ENCODE measurements around the gene RAB14. TPM values are rescaled to one million over a fixed set of nuclear protein-coding genes. Genes with fewer than 3 reads are reported as not detected.
"Not testable (repeated sequence)": the region's sequence is repeated elsewhere in the genome, so short reads cannot be mapped to it uniquely, and the experiment has no call there.

RAB14 gene
- total RNA-seq, 2 experiments from 2014 or later: 57.6 to 71.2 TPM

GRCh38 chr9:121154782-121155181 is 46.9 kb downstream of the RAB14 start:
- Mint-ChIP-seq H3K4me1 (peaks cover 51% of the 10 kb centered on the region), H3K27me3 (no peaks in the 10 kb centered on the region), H3K4me3 (no peak overlapping the region), H3K36me3 (peaks cover 69% of the 10 kb centered on the region), H3K9me3 (ENCODE audit: low read depth) (no peaks in the 10 kb centered on the region), H3K27ac (peak overlapping the region; percentile 4)
- ATAC-seq (no peak), DNase-seq (no peak)
- CTCF ChIA-PET: interaction anchor here (1.8 kb wide), 1 partner anchor 15 kb away, joined by 6 read pairs; no protein-coding TSS in a partner anchor

GRCh38 chr9:121153642-121154041 is 48.0 kb downstream of the RAB14 start:
- H3K9me3 Mint-ChIP-seq (ENCODE audit: low read depth): no peaks in the 10 kb centered on the region
- ATAC-seq (no peak), DNase-seq (no peak)
- peaks cover 50% of the 10 kb centered on the region for H3K4me1 Mint-ChIP-seq
- peaks cover 65% of the 10 kb centered on the region for H3K36me3 Mint-ChIP-seq
- no peak overlapping the region for H3K4me3 Mint-ChIP-seq
- no peak overlapping the region for H3K27ac Mint-ChIP-seq
- H3K27me3 Mint-ChIP-seq: no peaks in the 10 kb centered on the region
- CTCF ChIA-PET: no interaction called here

GRCh38 chr9:121150188-121150587 is 51.5 kb downstream of the RAB14 start:
- Mint-ChIP-seq H3K27ac (peak overlapping the region; percentile 6), H3K27me3 (no peaks in the 10 kb centered on the region), H3K4me1 (peaks cover 41% of the 10 kb centered on the region), H3K36me3 (peaks cover 59% of the 10 kb centered on the region), H3K9me3 (ENCODE audit: low read depth) (no peaks in the 10 kb centered on the region), H3K4me3 (no peak overlapping the region)
- CTCF ChIA-PET: no interaction called here
- no peak for ATAC-seq
- no peak for DNase-seq

- CTCF ChIA-PET: no interaction called here
- no peak overlapping the region for H3K4me3 Mint-ChIP-seq
- DNase-seq: no peak
These were observed 57.2 kb downstream of the RAB14 start for GRCh38 chr9:121144482-121144881.

GRCh38 chr9:121143771-121144170 is 57.9 kb downstream of the RAB14 start:
- CTCF ChIA-PET: no interaction called here
- Mint-ChIP-seq H3K36me3 (peaks cover 75% of the 10 kb centered on the region), H3K27me3 (no peaks in the 10 kb centered on the region)

More at GRCh38 chr9:121144482-121144881, 57.2 kb downstream of the RAB14 start:
- H3K4me1 Mint-ChIP-seq: peaks cover 14% of the 10 kb centered on the region
- H3K36me3 Mint-ChIP-seq: peaks cover 72% of the 10 kb centered on the region
- H3K27me3 Mint-ChIP-seq: no peaks in the 10 kb centered on the region
- H3K27ac Mint-ChIP-seq: no peak overlapping the region
- ATAC-seq: no peak
- no peaks in the 10 kb centered on the region for H3K9me3 Mint-ChIP-seq (ENCODE audit: low read depth)

GRCh38 chr9:121141706-121142105 is 60.0 kb downstream of the RAB14 start:
- H3K4me3 Mint-ChIP-seq: no peak overlapping the region
- peaks cover 76% of the 10 kb centered on the region for H3K36me3 Mint-ChIP-seq
- no peak for DNase-seq
- H3K9me3 Mint-ChIP-seq (ENCODE audit: low read depth): no peaks in the 10 kb centered on the region
- no peak for ATAC-seq
- H3K27me3 Mint-ChIP-seq: no peaks in the 10 kb centered on the region
- no peak overlapping the region for H3K27ac Mint-ChIP-seq
- H3K4me1 Mint-ChIP-seq: peaks cover 4% of the 10 kb centered on the region
- CTCF ChIA-PET: interaction anchor here (1.5 kb wide), 1 partner anchor 82 kb away, joined by 3 read pairs; no protein-coding TSS in a partner anchor

More at GRCh38 chr9:121143771-121144170, 57.9 kb downstream of the RAB14 start:
- ATAC-seq: no peak
- DNase-seq: no peak
- no peaks in the 10 kb centered on the region for H3K9me3 Mint-ChIP-seq (ENCODE audit: low read depth)
- peaks cover 14% of the 10 kb centered on the region for H3K4me1 Mint-ChIP-seq
- no peak overlapping the region for H3K27ac Mint-ChIP-seq
- H3K4me3 Mint-ChIP-seq: no peak overlapping the region

- ATAC-seq: no peak
These were observed 60.4 kb downstream of the RAB14 start for GRCh38 chr9:121141306-121141705.

GRCh38 chr9:121140162-121140561 is 61.5 kb downstream of the RAB14 start:
- Mint-ChIP-seq H3K4me1 (peaks cover 2% of the 10 kb centered on the region), H3K36me3 (peaks cover 74% of the 10 kb centered on the region), H3K27me3 (no peaks in the 10 kb centered on the region), H3K4me3 (no peak overlapping the region), H3K27ac (no peak overlapping the region), H3K9me3 (ENCODE audit: low read depth) (no peaks in the 10 kb centered on the region)
- ATAC-seq: no peak
- CTCF ChIA-PET: no interaction called here
- DNase-seq: no peak

More at GRCh38 chr9:121141306-121141705, 60.4 kb downstream of the RAB14 start:
- peak overlapping the region; percentile 42 for H3K27ac Mint-ChIP-seq
- no peak overlapping the region for H3K4me3 Mint-ChIP-seq
- peaks cover 75% of the 10 kb centered on the region for H3K36me3 Mint-ChIP-seq
- DNase-seq: no peak
- H3K27me3 Mint-ChIP-seq: no peaks in the 10 kb centered on the region
- peaks cover 2% of the 10 kb centered on the region for H3K4me1 Mint-ChIP-seq
- no peaks in the 10 kb centered on the region for H3K9me3 Mint-ChIP-seq (ENCODE audit: low read depth)
- CTCF ChIA-PET: interaction anchor here (1.5 kb wide), 1 partner anchor 81 kb away, joined by 3 read pairs; no protein-coding TSS in a partner anchor

GRCh38 chr9:121138973-121139372 is 62.7 kb downstream of the RAB14 start:
- no peak overlapping the region for H3K27ac Mint-ChIP-seq
- CTCF ChIA-PET: no interaction called here
- H3K9me3 Mint-ChIP-seq (ENCODE audit: low read depth): no peaks in the 10 kb centered on the region

GRCh38 chr9:121138561-121138960 is 63.1 kb downstream of the RAB14 start:
- ATAC-seq (no peak), DNase-seq (no peak)
- Mint-ChIP-seq H3K27ac (no peak overlapping the region), H3K36me3 (peaks cover 69% of the 10 kb centered on the region), H3K27me3 (no peaks in the 10 kb centered on the region), H3K9me3 (ENCODE audit: low read depth) (no peaks in the 10 kb centered on the region), H3K4me3 (no peak overlapping the region), H3K4me1 (peaks cover 9% of the 10 kb centered on the region)
- CTCF ChIA-PET: no interaction called here

More at GRCh38 chr9:121138973-121139372, 62.7 kb downstream of the RAB14 start:
- no peak overlapping the region for H3K4me3 Mint-ChIP-seq
- H3K4me1 Mint-ChIP-seq: peaks cover 8% of the 10 kb centered on the region
- DNase-seq (no peak), ATAC-seq (no peak)
- no peaks in the 10 kb centered on the region for H3K27me3 Mint-ChIP-seq
- H3K36me3 Mint-ChIP-seq: peaks cover 70% of the 10 kb centered on the region

GRCh38 chr9:121135642-121136041 is 66.0 kb downstream of the RAB14 start:
- Mint-ChIP-seq H3K36me3 (peaks cover 70% of the 10 kb centered on the region), H3K27me3 (no peaks in the 10 kb centered on the region)

GRCh38 chr9:121133104-121133816 is 68.4 kb downstream of the RAB14 start:
- Mint-ChIP-seq H3K36me3 (peaks cover 72% of the 10 kb centered on the region), H3K27ac (peak overlapping the region; percentile 67), H3K9me3 (ENCODE audit: low read depth) (no peaks in the 10 kb centered on the region), H3K27me3 (no peaks in the 10 kb centered on the region), H3K4me3 (peak overlapping the region; percentile 15), H3K4me1 (peaks cover 48% of the 10 kb centered on the region)
- peak; percentile 99 for ATAC-seq
- CTCF ChIA-PET: interaction anchor here (1.2 to 2.8 kb wide), 8 partner anchors 9 to 513 kb away, joined by 3 to 16 read pairs (median 4); no protein-coding TSS in a partner anchor
- DNase-seq: peak; percentile 90

More at GRCh38 chr9:121135642-121136041, 66.0 kb downstream of the RAB14 start:
- DNase-seq (no peak), ATAC-seq (no peak)
- no peak overlapping the region for H3K27ac Mint-ChIP-seq
- H3K4me3 Mint-ChIP-seq: no peak overlapping the region
- no peaks in the 10 kb centered on the region for H3K9me3 Mint-ChIP-seq (ENCODE audit: low read depth)
- peaks cover 37% of the 10 kb centered on the region for H3K4me1 Mint-ChIP-seq
- CTCF ChIA-PET: interaction anchor here (0.6 to 1.0 kb wide), 3 partner anchors 11 to 14 kb away, joined by 3 to 5 read pairs (median 3); no protein-coding TSS in a partner anchor

- H3K4me3 Mint-ChIP-seq; DNase-seq; H3K27ac Mint-ChIP-seq; ATAC-seq; H3K27me3 Mint-ChIP-seq; CTCF ChIA-PET; H3K9me3 Mint-ChIP-seq (ENCODE audit: low read depth): not testable (repeated sequence)
- Mint-ChIP-seq H3K4me1 (peaks cover 44% of the 10 kb centered on the region), H3K36me3 (peaks cover 76% of the 10 kb centered on the region)
These were observed 72.3 kb downstream of the RAB14 start for GRCh38 chr9:121129384-121129783.

Data from activated CD8-positive, alpha-beta memory T cell treated with anti-CD3 and anti-CD28 coated beads, Interleukin-2, amount 10 ng/mL, durations not matched to agents 7 days and 5 days (primary cell).